Stimulated activated CD4-positive, alpha-beta T cell treated with anti-CD3 and anti-CD28 coated beads, Interleukin-2, amount 100 ng/mL, for 4 hours (primary cell): ENCODE measurements around the gene ZBTB1.
A peak's percentile ranks its signal among the peaks of the same experiment; 100 is the strongest.
"Not testable (repeated sequence)": the region's sequence is repeated elsewhere in the genome, so short reads cannot be mapped to it uniquely, and the experiment has no call there.

Source experiments
- DNase-seq: peaks from one replicate; pipeline ENCODE4 v3.0.0-alpha.2; 2020; ENCODE audit warnings: low read depth

Gene ZBTB1

GRCh38 chr14:64525354-64525753 lies 20.8 kb downstream of the ZBTB1 start:
- DNase-seq: no peak

DNA sequence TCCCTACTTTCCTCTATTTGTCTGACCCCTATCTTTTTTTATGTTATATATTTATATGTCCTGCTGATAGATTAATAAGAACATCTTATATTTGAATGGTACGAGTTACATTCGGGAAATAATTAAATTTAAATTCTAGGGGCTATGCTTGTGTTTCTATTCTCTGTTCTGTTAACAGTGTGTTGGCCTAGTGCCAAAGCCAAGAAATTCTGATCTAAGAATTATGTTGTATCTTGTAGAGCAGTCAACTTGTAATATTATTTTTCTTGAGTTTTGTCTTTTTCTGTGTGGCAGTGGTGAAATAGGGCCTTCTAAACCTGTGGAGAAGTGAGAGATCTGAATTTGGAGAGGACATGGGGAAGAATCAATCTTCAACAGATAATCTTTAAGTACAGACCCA lies 27.0 kb downstream of the ZBTB1 start:
- DNase-seq: no peak

DNA sequence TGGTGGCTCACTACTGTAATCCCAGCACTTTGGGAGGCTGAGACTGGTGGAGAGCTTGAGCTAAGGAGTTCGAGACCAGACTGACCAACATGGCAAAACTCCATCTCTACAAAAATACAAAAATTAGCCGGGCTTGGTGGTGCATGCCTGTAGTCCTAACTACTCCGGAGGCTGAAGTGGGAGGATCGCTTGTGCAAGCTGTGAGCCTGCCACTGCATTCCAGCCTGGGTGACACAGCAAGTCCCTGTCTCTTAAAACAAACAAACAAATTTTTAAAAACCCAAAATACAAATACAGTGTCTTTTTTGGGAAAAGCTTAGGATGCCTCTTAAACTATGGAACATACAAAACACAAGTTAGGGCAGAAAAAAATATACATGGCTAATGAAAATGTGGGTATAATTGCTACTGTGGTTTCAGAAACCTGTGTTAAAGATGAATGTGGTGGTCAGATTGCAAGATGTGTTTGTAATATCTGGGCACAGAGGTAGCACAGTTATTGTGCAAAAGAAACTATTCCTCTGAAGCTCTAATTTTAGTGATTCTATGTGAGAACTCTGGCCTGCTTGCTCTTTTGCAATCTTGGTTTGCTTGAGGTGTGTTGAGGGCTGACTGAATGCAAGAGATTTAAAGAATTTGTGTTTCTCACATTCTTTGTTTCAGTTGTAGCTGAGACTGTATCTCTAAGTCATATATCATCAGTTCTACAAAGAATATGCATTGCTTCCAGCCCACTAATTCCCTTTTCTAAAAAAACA lies 32.1 kb downstream of the ZBTB1 start:
- no peak for DNase-seq

DNA sequence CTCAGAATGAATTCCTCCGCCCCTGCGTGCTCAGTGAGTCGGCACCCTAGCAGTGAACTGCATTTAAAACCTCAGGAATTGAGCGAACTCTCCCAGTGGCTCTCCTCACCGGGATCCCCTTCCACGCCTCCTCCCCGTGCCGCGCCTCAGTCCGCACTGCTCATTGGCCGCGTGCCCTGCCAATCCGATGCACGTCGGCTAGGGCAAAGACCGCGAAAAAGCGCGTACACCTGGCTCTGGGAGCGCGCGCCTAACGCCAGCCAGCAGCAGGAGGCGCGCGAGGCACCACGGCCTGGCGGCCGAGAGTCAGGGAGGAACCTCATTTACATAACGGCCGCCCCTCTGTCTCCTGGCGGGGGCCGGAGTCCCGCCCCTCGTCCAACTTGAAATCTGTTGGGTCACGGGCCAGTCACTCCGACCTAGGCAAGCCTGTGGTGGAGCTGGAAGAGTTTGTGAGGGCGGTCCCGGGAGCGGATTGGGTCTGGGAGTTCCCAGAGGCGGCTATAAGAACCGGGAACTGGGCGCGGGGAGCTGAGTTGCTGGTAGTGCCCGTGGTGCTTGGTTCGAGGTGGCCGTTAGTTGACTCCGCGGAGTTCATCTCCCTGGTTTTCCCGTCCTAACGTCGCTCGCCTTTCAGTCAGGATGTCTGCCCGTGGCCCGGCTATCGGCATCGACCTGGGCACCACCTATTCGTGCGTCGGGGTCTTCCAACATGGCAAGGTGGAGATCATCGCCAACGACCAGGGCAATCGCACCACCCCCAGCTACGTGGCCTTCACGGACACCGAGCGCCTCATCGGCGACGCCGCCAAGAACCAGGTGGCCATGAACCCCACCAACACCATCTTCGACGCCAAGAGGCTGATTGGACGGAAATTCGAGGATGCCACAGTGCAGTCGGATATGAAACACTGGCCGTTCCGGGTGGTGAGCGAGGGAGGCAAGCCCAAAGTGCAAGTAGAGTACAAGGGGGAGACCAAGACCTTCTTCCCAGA lies 35.9 kb downstream of the ZBTB1 start, which contains the start of gene HSPA2:
HSPA2 (plus strand) TSS at position 534 of the 995 bp plus-strand sequence; CDS start at position 643, 109 bp downstream.
- peak; percentile 90 for DNase-seq

GRCh38 chr14:64541261-64541971 lies 36.8 kb downstream of the ZBTB1 start:
- no peak for DNase-seq

- no peak for DNase-seq
Observed at GRCh38 chr14:64541972-64542835, 37.6 kb downstream of the ZBTB1 start.

GRCh38 chr14:64542836-64543201 lies 38.2 kb downstream of the ZBTB1 start:
- DNase-seq: no peak

DNA sequence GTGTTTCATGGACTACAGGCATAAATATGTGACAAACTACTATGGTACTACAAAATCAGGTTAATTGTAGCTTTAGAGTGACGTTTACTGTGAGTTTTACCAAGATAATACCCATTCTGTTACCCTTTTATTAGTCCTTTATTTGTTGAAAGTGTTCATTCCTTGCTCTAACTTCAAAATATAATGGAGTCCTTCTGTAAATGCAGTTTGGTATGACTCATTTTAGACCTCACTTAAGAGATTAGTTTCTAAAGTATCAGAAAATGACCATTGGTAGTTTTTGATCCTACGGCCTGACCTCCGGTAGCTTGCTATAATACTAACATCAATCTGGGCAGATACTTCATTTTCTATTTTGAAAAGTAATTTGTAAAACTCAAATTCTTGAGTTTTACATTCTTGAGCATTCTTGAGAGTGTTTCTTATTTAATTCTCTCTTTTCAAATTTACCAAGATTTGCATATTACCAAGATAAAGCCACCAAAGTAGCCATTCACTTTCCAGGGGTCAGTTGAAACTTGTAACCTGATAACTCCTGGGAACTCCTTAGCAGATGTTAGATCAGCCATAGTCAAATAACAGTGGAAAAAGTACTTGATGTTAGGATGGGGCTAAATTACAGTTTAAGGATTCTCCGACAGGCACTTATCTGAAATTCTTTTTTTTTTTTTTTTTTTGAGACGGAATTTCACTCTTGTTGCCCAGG lies 40.2 kb downstream of the ZBTB1 start:
- DNase-seq: no peak

GRCh38 chr14:64549016-64549415 lies 44.4 kb downstream of the ZBTB1 start:
- DNase-seq: no peak

- no peak for DNase-seq
Observed at GRCh38 chr14:64549791-64550620, 45.4 kb downstream of the ZBTB1 start, which contains the start of gene PPP1R36. Gene PPP1R36 (plus strand): TSS chr14:64549961. CDS start chr14:64549998, 37 bp downstream.

- no peak for DNase-seq
Observed at GRCh38 chr14:64550621-64551333, 46.2 kb downstream of the ZBTB1 start.

GRCh38 chr14:64554556-64554955 lies 50.0 kb downstream of the ZBTB1 start:
- DNase-seq: no peak

GRCh38 chr14:64556526-64556925 lies 52.0 kb downstream of the ZBTB1 start:
- DNase-seq: no peak

DNA sequence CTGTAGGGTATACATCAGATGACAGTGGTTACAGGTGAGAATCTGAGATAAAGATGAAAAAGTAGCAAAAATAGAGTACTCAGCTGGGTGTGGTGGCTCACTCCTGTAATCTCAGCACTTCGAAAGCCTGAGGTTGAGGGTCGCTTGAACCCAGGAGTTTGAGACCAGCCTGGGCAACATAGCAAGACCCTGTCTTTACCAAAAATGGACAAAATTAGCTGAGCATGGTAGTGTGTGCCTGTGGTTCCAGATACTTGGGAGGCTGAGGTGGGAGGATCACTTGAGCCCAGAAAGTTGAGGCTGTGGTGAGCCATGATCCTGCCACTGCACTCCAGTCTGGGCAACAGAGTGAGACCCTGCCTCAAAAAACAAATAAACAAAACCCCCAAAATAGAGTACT lies 53.6 kb downstream of the ZBTB1 start:
- DNase-seq: not testable (repeated sequence)

DNA sequence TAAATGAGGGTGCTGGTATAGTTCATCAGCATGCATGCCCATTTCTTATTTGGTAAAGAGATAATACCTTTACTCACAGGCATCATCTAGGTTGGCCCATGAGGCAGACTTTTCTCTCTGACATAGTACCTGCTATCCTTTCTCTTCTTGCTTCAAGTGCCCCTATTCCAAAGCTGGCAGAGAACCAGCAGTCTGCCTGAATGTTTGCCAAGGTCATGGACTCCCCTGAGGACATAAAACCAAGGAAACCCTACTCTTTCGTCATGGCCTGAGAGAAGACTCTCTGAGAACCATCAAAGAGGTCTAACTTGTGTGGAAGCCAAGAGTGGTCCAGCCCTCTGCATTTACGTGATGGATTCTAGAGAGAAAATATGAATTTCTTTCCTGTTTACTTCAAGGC lies 57.1 kb downstream of the ZBTB1 start:
- no peak for DNase-seq

DNA sequence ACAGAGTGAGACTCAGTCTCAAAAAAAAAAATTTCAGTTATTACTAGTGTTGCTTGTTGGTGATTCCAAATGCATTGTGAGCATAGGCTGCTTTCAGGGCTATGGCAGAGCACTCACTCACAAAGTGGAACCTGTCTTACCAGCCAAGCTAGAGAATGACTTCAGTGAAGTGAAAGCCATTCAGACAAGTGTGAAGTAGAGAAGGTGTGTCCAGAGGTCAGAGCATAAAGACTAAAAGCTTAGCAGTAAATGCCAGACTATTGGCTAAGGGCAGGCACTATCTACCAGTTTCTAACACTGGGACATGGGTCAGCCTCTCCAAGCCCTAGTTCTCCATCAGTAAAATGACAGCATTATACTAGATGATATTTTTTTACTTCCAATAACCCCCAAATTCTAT lies 57.9 kb downstream of the ZBTB1 start:
- no peak for DNase-seq

DNA sequence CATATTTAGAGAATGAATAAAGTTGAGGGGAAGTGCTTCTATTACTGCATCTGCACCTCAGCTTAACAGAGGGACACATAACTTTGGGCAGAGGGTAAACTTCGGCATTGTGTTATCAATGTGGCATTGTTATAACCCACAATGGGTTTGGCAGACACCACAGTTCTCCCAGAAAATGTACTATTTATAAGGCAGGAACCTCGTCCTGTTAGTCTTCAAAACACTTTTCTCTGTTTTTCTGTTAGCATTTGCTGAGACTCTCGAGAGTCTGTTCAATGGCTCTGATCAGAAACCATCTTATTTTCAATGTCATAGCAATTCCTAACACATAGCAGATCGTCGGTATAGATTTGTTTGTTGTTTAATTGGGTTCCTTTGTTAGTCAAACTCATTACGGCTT lies 59.1 kb downstream of the ZBTB1 start:
- no peak for DNase-seq

- no peak for DNase-seq
Observed at GRCh38 chr14:64566651-64567122, 62.1 kb downstream of the ZBTB1 start.

DNA sequence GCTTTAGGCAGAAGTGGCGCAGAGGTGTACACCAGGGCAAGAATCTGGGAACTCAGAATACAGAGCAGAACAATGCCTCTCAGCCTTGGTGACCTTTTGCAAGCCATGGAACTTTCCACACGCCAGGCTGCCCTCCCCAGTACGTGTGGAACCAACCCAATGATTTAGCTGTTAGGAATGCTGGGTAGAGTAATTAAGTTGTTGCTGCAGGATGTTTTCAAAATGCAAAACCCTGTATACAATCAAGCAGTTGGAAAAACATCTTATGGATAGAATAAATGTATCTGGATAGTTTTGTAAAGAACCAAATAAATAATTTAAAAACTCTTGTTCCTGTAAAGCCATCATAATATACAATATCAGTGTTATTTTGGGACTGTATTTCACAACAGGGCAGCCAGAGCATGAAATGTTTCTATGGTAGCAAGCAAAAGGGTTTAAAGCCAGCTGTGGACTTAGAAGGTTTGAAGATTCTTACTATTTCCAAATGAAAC lies 64.6 kb downstream of the ZBTB1 start:
- no peak for DNase-seq
